Astrocyte (in vitro differentiated cells and primary cell): ENCODE data around the gene JMJD1C.

Experiments
- CTCF ChIP-seq: IDR thresholded peaks from 2 replicates; pipeline ENCODE4 v1.5.1; 2011; ENCODE audit warnings: low read depth, mild to moderate bottlenecking, inconsistent platforms, low read length, moderate library complexity; ENCODE audit not compliant: insufficient read depth
- EZH2 ChIP-seq: IDR thresholded peaks from 2 replicates; pipeline ENCODE4 v1.6.1; 2012; ENCODE audit warnings: mild to moderate bottlenecking, low read length, inconsistent platforms; ENCODE audit not compliant: insufficient read depth

GRCh38 chr10:63192826-63193225 is 273.0 kb downstream of the JMJD1C start:
- TF ChIP-seq CTCF (no peak), EZH2 (no peak)
